H9 (cell line): ENCODE measurements around the gene ABR. TPM values are rescaled to one million over a fixed set of nuclear protein-coding genes. Genes with fewer than 3 reads are reported as not detected.

ENCODE experiments used
- DNase-seq: peaks from one replicate; pipeline ENCODE4 v3.0.0-alpha.2; 2017
- H2AFZ ChIP-seq: one replicate; pipeline ENCODE4 v1.6.1; 2013; ENCODE audit warnings: mild to moderate bottlenecking, low read length, control low read depth, moderate library complexity
- H2AK5ac ChIP-seq: 2 replicates; pipeline ENCODE4 v1.6.1; 2013; ENCODE audit warnings: low read length, control low read depth, mixed read lengths; ENCODE audit not compliant: insufficient read length
- H2BK120ac ChIP-seq: one replicate; pipeline ENCODE4 v1.6.1; 2013; ENCODE audit warnings: low read depth, mild to moderate bottlenecking, low read length, control low read depth, inconsistent platforms; ENCODE audit not compliant: poor library complexity, severe bottlenecking
- H2BK12ac ChIP-seq: 2 replicates; pipeline ENCODE4 v1.6.1; 2013; ENCODE audit warnings: low read length, control low read depth, mixed read lengths, low read depth; ENCODE audit not compliant: insufficient read length
- H2BK15ac ChIP-seq: 2 replicates; pipeline ENCODE4 v1.6.1; 2013; ENCODE audit warnings: low read depth, low read length, control low read depth
- H2BK20ac ChIP-seq: one replicate; pipeline ENCODE4 v1.6.1; 2013; ENCODE audit warnings: low read depth, mild to moderate bottlenecking, low read length, control low read depth, inconsistent platforms; ENCODE audit not compliant: poor library complexity, severe bottlenecking
- H2BK5ac ChIP-seq: 2 replicates; pipeline ENCODE4 v1.6.1; 2013; ENCODE audit warnings: low read length, control low read depth, mixed read lengths; ENCODE audit not compliant: insufficient read length
- H3K14ac ChIP-seq: 2 replicates; pipeline ENCODE4 v1.6.1; 2013; ENCODE audit warnings: low read length, control low read depth; ENCODE audit not compliant: insufficient read depth
- H3K18ac ChIP-seq: 2 replicates; pipeline ENCODE4 v1.6.1; 2013; ENCODE audit warnings: low read depth, mild to moderate bottlenecking, mixed read lengths, low read length, control low read depth; ENCODE audit not compliant: insufficient read length
- H3K23ac ChIP-seq: 2 replicates; pipeline ENCODE4 v1.6.1; 2013; ENCODE audit warnings: low read length, control low read depth, mixed read lengths, low read depth; ENCODE audit not compliant: insufficient read length
- H3K23me2 ChIP-seq: 2 replicates; pipeline ENCODE4 v1.6.1; 2013; ENCODE audit warnings: low read depth, mild to moderate bottlenecking, mixed read lengths, low read length, control low read depth; ENCODE audit not compliant: insufficient read length, poor library complexity, severe bottlenecking
- H3K27ac ChIP-seq: 2 replicates; pipeline ENCODE4 v1.5.1; 2013; ENCODE audit warnings: low read length, control low read depth, mixed read lengths, low read depth; ENCODE audit not compliant: insufficient read length
- H3K27me3 ChIP-seq: 2 replicates; pipeline ENCODE4 v1.6.1; 2013; ENCODE audit warnings: low read length, control low read depth, inconsistent platforms; ENCODE audit not compliant: insufficient read depth
- H3K4ac ChIP-seq: 2 replicates; pipeline ENCODE4 v1.6.1; 2013; ENCODE audit warnings: low read depth, mild to moderate bottlenecking, control low read depth, inconsistent platforms, low read length, moderate library complexity
- H3K4me1 ChIP-seq: 2 replicates; pipeline ENCODE4 v1.6.1; 2013; ENCODE audit warnings: low read length, control low read depth, inconsistent platforms; ENCODE audit not compliant: insufficient read depth
- H3K4me2 ChIP-seq: 2 replicates; pipeline ENCODE4 v1.6.1; 2013; ENCODE audit warnings: low read length, control low read depth, mixed read lengths; ENCODE audit not compliant: insufficient read length, insufficient read depth
- H3K56ac ChIP-seq: 2 replicates; pipeline ENCODE4 v1.6.1; 2013; ENCODE audit warnings: low read depth, mild to moderate bottlenecking, mixed read lengths, low read length, control low read depth; ENCODE audit not compliant: insufficient read length
- H3K79me1 ChIP-seq: 2 replicates; pipeline ENCODE4 v1.6.1; 2013; ENCODE audit warnings: low read depth, mild to moderate bottlenecking, moderate library complexity, low read length, control low read depth, inconsistent platforms; ENCODE audit not compliant: insufficient read depth, poor library complexity, severe bottlenecking
- H3K79me2 ChIP-seq: 2 replicates; pipeline ENCODE4 v1.6.1; 2013; ENCODE audit warnings: low read length, control low read depth, inconsistent platforms; ENCODE audit not compliant: insufficient read depth
- H3K9ac ChIP-seq: 2 replicates; pipeline ENCODE4 v1.6.1; 2013; ENCODE audit warnings: low read length, control low read depth, mixed read lengths; ENCODE audit not compliant: insufficient read length; ENCODE audit errors: extremely low read depth
- H3K9me3 ChIP-seq: one replicate; pipeline ENCODE4 v1.6.1; 2013; ENCODE audit warnings: low read depth, low read length, inconsistent platforms; ENCODE audit not compliant: control insufficient read depth
- H3T11ph ChIP-seq: one replicate; pipeline ENCODE4 v1.6.1; 2013; ENCODE audit warnings: mild to moderate bottlenecking, low read length, control low read depth, inconsistent platforms
- H4K20me1 ChIP-seq: one replicate; pipeline ENCODE4 v1.6.1; 2013; ENCODE audit not compliant: control insufficient read depth, insufficient read length, insufficient read depth
- H4K5ac ChIP-seq: 2 replicates; pipeline ENCODE4 v1.6.1; 2013; ENCODE audit warnings: low read depth, mild to moderate bottlenecking, mixed read lengths, low read length, control low read depth; ENCODE audit not compliant: insufficient read length
- H4K8ac ChIP-seq: replicated peaks from 2 replicates; pipeline ENCODE4 v1.6.1; 2013; ENCODE audit warnings: low read length, control low read depth, mixed read lengths, low read depth; ENCODE audit not compliant: insufficient read length
- H4K91ac ChIP-seq: 2 replicates; pipeline ENCODE4 v1.6.1; 2013; ENCODE audit warnings: low read depth, mild to moderate bottlenecking, moderate library complexity, mixed read lengths, low read length, control low read depth; ENCODE audit not compliant: insufficient read length
- H3K27ac Mint-ChIP-seq, 3 experiments: 2 replicates in 2 of 3; 3 replicates in 1 of 3; pipeline ENCODE4 v1.8.0; 2020 to 2021; ENCODE audit warnings: mixed read lengths in 3 of 3, mild to moderate bottlenecking in 1 of 3, moderate library complexity in 1 of 3
- H3K27me3 Mint-ChIP-seq: 2 replicates; pipeline ENCODE4 v1.8.0; 2021; ENCODE audit warnings: low read depth, mild to moderate bottlenecking, moderate library complexity, mixed read lengths
- H3K36me3 Mint-ChIP-seq, 3 experiments: 2 replicates in 2 of 3; 3 replicates in 1 of 3; pipeline ENCODE4 v1.8.0; 2020 to 2021; ENCODE audit warnings: low read depth in 3 of 3, mixed read lengths in 3 of 3; ENCODE audit not compliant: insufficient read depth in 1 of 3
- H3K4me1 Mint-ChIP-seq, 2 experiments: 2 replicates each; pipeline ENCODE4 v1.8.0; 2020; ENCODE audit warnings: mixed read lengths in 2 of 2
- H3K4me3 Mint-ChIP-seq, 2 experiments: 2 replicates in 1 of 2; 3 replicates in 1 of 2; pipeline ENCODE4 v1.8.0; 2020 to 2021; ENCODE audit warnings: mild to moderate bottlenecking in 2 of 2, mixed read lengths in 2 of 2, moderate library complexity in 1 of 2
- H3K9me3 Mint-ChIP-seq, 2 experiments: 2 replicates in 1 of 2; 3 replicates in 1 of 2; pipeline ENCODE4 v1.8.0; 2020; ENCODE audit warnings: mild to moderate bottlenecking in 2 of 2, mixed read lengths in 2 of 2, moderate library complexity in 1 of 2
- WGBS: extraction: QIAGEN DNeasy Blood & Tissue Kit; methylation state at CpG from one replicate; pipeline ENCODE4 v1.1.7; 2013; ENCODE audit warnings: missing lambda C conversion rate, low lambda C conversion rate, mixed read lengths; ENCODE audit not compliant: insufficient read length; ENCODE audit errors: extremely low coverage; 5-methylcytosine and 5-hydroxymethylcytosine counted together
- total RNA-seq: library from RNA; stranded (reverse); gene quantifications from 2 replicates; pipeline ENCODE4 v1.2.1, GENCODE V29; 2021
- TF ChIP-seq, protein P1 (sequence below): fragments of 200-600 bp; sonication (generic); conservative IDR thresholded peaks from 3 replicates; pipeline ENCODE4 v1.8.0; 2021; ENCODE audit warnings: antibody characterized with exemption, mild to moderate bottlenecking

ABR gene
- total RNA-seq, 1 experiment from 2014 or later = 34.7 TPM

DNA sequence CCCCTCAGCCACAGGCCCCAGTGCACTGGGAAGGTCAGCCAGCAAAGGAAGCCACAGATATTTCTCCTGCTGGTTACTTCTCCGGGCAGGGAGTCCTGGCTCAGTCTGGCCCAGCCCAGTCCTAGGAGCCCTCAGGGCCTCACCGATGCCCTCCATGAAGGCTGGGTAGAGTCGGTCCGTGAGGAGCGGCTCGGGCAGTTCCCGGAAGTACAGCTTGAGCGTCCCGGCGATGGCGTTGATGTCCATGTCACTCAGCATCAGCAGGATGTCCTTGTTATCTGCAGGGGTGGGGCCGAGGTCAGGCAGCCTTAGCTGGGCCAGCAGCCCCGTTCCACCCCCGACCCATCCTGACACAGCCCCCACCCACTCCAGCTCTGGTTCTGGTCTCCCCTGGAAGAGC is 169.2 kb downstream of the ABR start:
- Histone ChIP-seq H3K9ac (no peak overlapping the region), H4K8ac (no peak overlapping the region), H3K18ac (no peak overlapping the region), H2BK15ac (no peak overlapping the region), H3K4me1 (no peaks in the 10 kb centered on the region), H3K23ac (no peak overlapping the region), H2AFZ (no peak overlapping the region), H3K14ac (no peak overlapping the region), H3K27ac (no peak overlapping the region), H3K4me2 (no peak overlapping the region), H4K5ac (no peak overlapping the region), H2BK120ac (no peak overlapping the region), H3K79me1 (no peaks in the 10 kb centered on the region), H3T11ph (no peak overlapping the region), H2BK5ac (no peak overlapping the region), H3K79me2 (no peaks in the 10 kb centered on the region), H3K23me2 (no peaks in the 10 kb centered on the region), H3K56ac (no peak overlapping the region), H3K4ac (no peak overlapping the region), H2BK20ac (no peak overlapping the region), H3K27me3 (no peaks in the 10 kb centered on the region), H3K9me3 (no peaks in the 10 kb centered on the region), H4K20me1 (no peaks in the 10 kb centered on the region), H2AK5ac (no peak overlapping the region), H4K91ac (no peak overlapping the region), H2BK12ac (no peak overlapping the region)
- Mint-ChIP-seq H3K4me1 (peaks cover under 1% of the 10 kb centered on the region in 2 experiments; a peak in 2 of 4 replicates), H3K27ac (no peak overlapping the region), H3K36me3 (peaks cover 0 to 3% (median under 1%) of the 10 kb centered on the region in 3 experiments; a peak in 2 of 7 replicates), H3K4me3 (no peak overlapping the region), H3K9me3 (no peaks in the 10 kb centered on the region), H3K27me3 (no peaks in the 10 kb centered on the region; the same call in 1 of the 2 replicates)
- no peak for DNase-seq
- TF ChIP-seq, protein P1, sequence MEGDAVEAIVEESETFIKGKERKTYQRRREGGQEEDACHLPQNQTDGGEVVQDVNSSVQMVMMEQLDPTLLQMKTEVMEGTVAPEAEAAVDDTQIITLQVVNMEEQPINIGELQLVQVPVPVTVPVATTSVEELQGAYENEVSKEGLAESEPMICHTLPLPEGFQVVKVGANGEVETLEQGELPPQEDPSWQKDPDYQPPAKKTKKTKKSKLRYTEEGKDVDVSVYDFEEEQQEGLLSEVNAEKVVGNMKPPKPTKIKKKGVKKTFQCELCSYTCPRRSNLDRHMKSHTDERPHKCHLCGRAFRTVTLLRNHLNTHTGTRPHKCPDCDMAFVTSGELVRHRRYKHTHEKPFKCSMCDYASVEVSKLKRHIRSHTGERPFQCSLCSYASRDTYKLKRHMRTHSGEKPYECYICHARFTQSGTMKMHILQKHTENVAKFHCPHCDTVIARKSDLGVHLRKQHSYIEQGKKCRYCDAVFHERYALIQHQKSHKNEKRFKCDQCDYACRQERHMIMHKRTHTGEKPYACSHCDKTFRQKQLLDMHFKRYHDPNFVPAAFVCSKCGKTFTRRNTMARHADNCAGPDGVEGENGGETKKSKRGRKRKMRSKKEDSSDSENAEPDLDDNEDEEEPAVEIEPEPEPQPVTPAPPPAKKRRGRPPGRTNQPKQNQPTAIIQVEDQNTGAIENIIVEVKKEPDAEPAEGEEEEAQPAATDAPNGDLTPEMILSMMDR = no peak
- WGBS = no CpG with 5 or more reads among the region's 14 CpGs
